Keratinocyte (primary cell): ENCODE data around the gene COQ4.

Experiments
- EZH2 ChIP-seq: IDR thresholded peaks from one replicate; pipeline ENCODE4 v1.6.1; 2012; ENCODE audit warnings: inconsistent platforms, mild to moderate bottlenecking, low read length, moderate library complexity
- TF ChIP-seq, protein P1 (sequence below), 3 experiments: IDR thresholded peaks in 1 of 3; conservative IDR thresholded peaks in 1 of 3; optimal IDR thresholded peaks in 1 of 3; 2 replicates in 2 of 3; 3 replicates in 1 of 3; pipeline versions ENCODE3 to v1.5.1; 2011; ENCODE audit warnings: low read length in 3 of 3, mild to moderate bottlenecking in 3 of 3, moderate library complexity in 2 of 3, control low read depth in 1 of 3, inconsistent platforms in 1 of 3; ENCODE audit not compliant: insufficient read depth in 2 of 3; ENCODE audit errors: extremely low read depth in 1 of 3

DNA sequence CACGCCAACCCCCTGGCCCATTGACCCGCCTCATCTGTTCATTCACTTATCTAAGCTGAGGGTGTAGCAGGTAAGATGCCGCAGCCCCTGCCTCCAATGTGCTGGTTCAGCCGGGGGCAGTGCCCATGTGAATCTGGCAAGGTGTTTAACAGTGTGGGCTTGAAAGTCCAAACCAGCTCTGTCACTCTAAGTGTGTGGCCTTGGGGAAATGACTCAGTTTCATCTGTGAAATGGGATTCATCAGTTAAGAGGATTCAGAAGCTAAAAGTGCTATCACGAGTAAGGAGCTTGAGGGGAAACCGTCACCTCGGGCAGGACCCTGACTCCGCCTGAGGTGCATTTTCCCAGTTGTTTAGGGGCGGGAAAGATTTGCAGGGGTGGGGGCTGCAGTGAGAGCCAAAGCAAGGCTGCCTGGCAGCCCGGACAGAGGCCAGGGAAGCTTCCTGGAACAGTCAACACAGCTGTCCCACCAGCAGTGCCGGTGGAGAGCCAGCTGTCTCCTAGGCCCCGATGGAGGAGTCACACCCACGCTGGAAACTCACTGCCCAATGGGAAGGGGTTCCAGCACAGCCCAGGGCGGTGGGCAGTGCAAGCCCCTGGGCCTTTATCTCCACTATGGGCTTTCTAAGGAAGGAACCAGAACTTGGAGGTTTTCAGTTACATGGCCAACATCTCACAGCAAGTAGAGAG lies 38.8 kb downstream of the COQ4 start:
- TF ChIP-seq EZH2, result no peak
- TF ChIP-seq, protein P1, sequence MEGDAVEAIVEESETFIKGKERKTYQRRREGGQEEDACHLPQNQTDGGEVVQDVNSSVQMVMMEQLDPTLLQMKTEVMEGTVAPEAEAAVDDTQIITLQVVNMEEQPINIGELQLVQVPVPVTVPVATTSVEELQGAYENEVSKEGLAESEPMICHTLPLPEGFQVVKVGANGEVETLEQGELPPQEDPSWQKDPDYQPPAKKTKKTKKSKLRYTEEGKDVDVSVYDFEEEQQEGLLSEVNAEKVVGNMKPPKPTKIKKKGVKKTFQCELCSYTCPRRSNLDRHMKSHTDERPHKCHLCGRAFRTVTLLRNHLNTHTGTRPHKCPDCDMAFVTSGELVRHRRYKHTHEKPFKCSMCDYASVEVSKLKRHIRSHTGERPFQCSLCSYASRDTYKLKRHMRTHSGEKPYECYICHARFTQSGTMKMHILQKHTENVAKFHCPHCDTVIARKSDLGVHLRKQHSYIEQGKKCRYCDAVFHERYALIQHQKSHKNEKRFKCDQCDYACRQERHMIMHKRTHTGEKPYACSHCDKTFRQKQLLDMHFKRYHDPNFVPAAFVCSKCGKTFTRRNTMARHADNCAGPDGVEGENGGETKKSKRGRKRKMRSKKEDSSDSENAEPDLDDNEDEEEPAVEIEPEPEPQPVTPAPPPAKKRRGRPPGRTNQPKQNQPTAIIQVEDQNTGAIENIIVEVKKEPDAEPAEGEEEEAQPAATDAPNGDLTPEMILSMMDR (optimal IDR thresholded peaks at IDR 0.05 in 1 of 3, IDR thresholded peaks at IDR 0.05 in 1 of 3, conservative IDR thresholded peaks at IDR 0.05 in 1 of 3; ENCODE audit: extremely low read depth in 1 of 3, insufficient read depth in 2 of 3, low read length in 3 of 3), result no peak
